Ascending aorta (tissue), 2 donors: ENCODE results near the gene PTPRCAP. TPM values are rescaled to one million over a fixed set of nuclear protein-coding genes. Genes with fewer than 3 reads are reported as not detected.

Experiments used
- DNase-seq, 2 donors: peaks; one replicate each; pipeline ENCODE4 v3.0.0-alpha.2; 2019; ENCODE audit warnings: low spot score in 2 of 2
- H3K27ac ChIP-seq, 2 donors: fragments of 200-600 bp; sonication (generic); one replicate each; pipeline ENCODE4 v1.5.1; 2016 to 2017; ENCODE audit warnings: mild to moderate bottlenecking in 1 of 2
- H3K27me3 ChIP-seq: fragments of 200-600 bp; sonication (generic); one replicate; pipeline ENCODE4 v1.5.1; 2017
- H3K36me3 ChIP-seq, 2 donors: fragments of 200-600 bp; sonication (generic); one replicate each; pipeline ENCODE4 v1.5.1; 2016
- H3K4me1 ChIP-seq, 2 donors: fragments of 200-600 bp; sonication (generic); one replicate each; pipeline ENCODE4 v1.5.1; 2016 to 2017; ENCODE audit warnings: mild to moderate bottlenecking in 1 of 2
- H3K4me3 ChIP-seq, 2 donors: fragments of 200-600 bp; sonication (generic); one replicate each; pipeline ENCODE4 v1.5.1; 2016 to 2017; ENCODE audit warnings: mild to moderate bottlenecking in 1 of 2
- H3K9me3 ChIP-seq, 2 donors: fragments of 200-600 bp; sonication (generic); one replicate each; pipeline ENCODE4 v1.5.1; 2016
- intact Hi-C: fragments of 100-400 bp; cut with DNase I; formaldehyde crosslinking; loops from one replicate; pipeline ENCODE4 v1.15.1; 2023
- total RNA-seq: library from RNA; depleted of rRNA; stranded (reverse); fragments of >200 nt; gene quantifications from one replicate; pipeline ENCODE4 v1.1.0, GENCODE V29; 2016
- TF ChIP-seq, protein P1 (sequence below), 3 experiments: fragments of 200-600 bp in 2 of 3; fragments of 450-650 bp in 1 of 3; sonication (generic) in 2 of 3; IDR thresholded peaks; one replicate each; pipeline ENCODE4 v1.5.1; 2016 to 2019; ENCODE audit warnings: antibody characterized with exemption in 3 of 3, mild to moderate bottlenecking in 1 of 3, moderate library complexity in 1 of 3

PTPRCAP gene
- total RNA-seq, 1 donor from 2014 or later = 26.6 TPM

DNA sequence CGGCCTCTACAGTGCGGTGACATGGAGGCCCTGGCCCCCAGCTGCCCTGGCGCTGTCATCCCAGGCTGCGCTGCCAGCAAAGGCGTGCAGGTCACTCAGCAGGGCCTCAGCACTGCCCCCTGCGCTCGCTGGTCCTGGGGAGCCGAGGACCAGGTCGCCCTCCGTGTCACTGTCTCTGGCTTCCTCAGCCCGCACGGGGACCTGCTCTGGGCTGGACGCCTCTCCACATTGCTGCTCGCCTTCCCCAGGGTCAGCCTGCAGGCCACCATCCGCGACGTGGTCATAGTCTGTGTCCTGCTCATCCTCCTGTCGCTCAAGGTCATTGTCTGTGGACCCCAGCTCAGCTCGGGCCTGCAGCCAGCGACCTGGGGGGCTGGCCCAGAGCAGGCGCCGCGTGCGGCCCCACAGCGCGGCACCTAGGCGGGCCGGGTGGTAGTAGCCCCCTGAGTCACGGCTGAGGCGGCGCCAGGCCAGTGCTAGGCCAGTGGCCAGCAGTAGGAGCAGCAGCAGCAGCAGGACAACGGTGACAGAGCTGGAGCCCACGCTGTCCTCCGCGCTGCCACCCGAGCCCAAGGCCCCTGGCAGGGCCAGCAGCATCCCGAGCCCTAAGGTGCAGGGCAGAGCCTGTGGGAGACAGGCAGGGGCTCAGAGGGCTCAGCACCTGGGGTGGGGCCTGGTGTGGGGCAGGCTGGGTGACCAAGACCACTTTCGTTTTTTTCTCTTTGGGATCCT is 1.6 kb downstream of the PTPRCAP start:
- Histone ChIP-seq H3K36me3 (peaks cover 49 to 65% of the 10 kb centered on the region in 2 donors), H3K27ac (peak overlapping the region; percentile 41 to 63), H3K4me3 (peak overlapping the region in 1 of 2 donors; percentile 35), H3K4me1 (no peaks in the 10 kb centered on the region), H3K27me3 (no peaks in the 10 kb centered on the region), H3K9me3 (no peaks in the 10 kb centered on the region)
- intact Hi-C loops = no loop called here
- TF ChIP-seq, protein P1, sequence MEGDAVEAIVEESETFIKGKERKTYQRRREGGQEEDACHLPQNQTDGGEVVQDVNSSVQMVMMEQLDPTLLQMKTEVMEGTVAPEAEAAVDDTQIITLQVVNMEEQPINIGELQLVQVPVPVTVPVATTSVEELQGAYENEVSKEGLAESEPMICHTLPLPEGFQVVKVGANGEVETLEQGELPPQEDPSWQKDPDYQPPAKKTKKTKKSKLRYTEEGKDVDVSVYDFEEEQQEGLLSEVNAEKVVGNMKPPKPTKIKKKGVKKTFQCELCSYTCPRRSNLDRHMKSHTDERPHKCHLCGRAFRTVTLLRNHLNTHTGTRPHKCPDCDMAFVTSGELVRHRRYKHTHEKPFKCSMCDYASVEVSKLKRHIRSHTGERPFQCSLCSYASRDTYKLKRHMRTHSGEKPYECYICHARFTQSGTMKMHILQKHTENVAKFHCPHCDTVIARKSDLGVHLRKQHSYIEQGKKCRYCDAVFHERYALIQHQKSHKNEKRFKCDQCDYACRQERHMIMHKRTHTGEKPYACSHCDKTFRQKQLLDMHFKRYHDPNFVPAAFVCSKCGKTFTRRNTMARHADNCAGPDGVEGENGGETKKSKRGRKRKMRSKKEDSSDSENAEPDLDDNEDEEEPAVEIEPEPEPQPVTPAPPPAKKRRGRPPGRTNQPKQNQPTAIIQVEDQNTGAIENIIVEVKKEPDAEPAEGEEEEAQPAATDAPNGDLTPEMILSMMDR (IDR thresholded peaks at IDR 0.05) = no peak
- DNase-seq = no peak

DNA sequence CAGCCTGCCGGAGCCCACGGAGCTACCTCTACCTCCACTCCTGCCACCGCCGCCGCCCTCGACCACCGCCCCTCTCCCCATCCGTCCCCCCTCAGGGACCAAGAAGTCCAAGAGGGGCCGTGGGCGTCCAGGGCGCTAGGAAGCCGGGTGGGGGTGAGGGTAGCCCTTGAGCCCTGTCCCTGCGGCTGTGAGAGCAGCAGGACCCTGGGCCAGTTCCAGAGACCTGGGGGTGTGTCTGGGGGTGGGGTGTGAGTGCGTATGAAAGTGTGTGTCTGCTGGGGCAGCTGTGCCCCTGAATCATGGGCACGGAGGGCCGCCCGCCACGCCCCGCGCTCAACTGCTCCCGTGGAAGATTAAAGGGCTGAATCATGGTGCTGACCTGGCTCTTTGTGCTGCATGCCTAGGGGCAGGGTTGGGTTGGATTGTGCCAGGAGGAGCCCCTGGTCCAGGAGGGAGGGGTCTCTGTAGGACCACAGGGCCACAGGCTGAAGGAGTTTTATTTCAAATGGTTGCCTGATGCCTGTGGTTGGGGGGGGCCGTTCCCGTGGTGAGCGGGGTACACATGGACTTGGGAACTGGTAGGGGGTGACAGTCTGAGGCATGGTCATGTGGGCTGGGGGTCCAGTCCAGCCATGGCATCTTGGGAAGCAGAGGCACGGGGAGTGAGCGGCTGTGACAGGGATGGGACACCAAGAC is 2.3 kb downstream of the PTPRCAP start:
- no peaks in the 10 kb centered on the region for H3K4me1 ChIP-seq
- H3K36me3 ChIP-seq = peaks cover 45 to 64% of the 10 kb centered on the region in 2 donors
- H3K27ac ChIP-seq = peak overlapping the region; percentile 41 to 63
- no peak for DNase-seq
- no peak overlapping the region for H3K4me3 ChIP-seq
- no peaks in the 10 kb centered on the region for H3K9me3 ChIP-seq
- no peaks in the 10 kb centered on the region for H3K27me3 ChIP-seq
- TF ChIP-seq, protein P1 (IDR thresholded peaks at IDR 0.05) = no peak
- intact Hi-C loops = no loop called here

DNA sequence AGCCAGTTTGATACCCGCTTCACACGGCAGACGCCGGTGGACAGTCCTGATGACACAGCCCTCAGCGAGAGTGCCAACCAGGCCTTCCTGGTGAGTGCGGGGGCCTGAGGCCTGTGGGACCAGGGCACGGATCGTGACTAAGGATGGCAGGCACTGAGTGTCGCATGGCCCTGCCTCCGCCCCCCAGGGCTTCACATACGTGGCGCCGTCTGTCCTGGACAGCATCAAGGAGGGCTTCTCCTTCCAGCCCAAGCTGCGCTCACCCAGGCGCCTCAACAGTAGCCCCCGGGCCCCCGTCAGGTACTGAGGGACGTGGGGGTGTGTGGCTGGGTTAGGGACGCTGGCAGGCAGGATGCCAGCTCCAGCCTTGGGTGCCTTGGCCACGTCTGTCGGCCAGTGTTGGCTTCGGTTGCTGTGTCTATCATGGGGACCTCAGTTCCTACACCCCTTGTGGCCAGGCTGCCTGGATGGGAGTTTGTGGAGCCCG is 3.0 kb downstream of the PTPRCAP start:
- Histone ChIP-seq H3K4me1 (peaks cover 0 to 4% of the 10 kb centered on the region in 2 donors), H3K9me3 (no peaks in the 10 kb centered on the region), H3K4me3 (no peak overlapping the region), H3K27me3 (no peaks in the 10 kb centered on the region), H3K36me3 (peaks cover 45 to 64% of the 10 kb centered on the region in 2 donors), H3K27ac (no peak overlapping the region)
- DNase-seq = no peak
- TF ChIP-seq, protein P1 (IDR thresholded peaks at IDR 0.05) = no peak
- intact Hi-C loops = no loop called here

DNA sequence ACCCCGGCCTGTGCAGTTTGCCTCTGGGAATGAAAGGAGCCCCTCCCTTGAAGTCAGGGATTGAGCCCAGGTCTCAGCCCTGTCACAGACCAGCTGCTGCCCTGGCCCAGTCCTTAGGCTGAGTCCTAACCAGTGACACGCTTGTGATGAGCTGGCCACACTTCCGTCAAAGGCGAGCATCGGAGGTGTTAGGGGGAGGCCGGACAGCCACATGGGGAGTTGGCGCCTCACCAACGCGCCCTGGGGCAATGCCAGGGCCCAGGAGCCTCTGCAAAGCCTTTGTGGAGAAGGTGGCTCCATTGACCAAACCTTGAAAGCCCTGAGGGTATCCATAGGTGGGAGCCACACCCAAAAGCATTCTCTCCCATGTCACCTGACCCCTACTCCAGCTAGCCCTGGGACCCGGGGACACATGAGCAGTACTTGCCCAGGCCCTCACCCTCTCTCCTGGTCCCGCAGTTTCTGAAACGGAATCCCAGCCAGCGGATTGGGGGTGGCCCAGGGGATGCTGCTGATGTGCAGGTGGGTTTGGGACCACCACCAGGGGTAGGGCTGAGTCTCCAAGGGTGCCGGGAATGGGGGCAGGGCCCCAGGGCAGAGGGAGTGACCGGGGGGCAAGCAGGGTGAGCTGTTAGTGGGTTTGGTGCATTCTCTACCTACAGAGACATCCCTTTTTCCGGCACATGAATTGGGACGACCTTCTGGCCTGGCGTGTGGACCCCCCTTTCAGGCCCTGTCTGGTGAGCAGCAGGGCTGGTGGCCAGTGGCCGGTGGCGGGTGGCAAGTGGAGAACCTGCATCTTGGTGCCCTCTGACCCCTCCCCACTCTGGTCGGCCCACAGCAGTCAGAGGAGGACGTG is 3.7 kb downstream of the PTPRCAP start:
- Histone ChIP-seq H3K27ac (no peak overlapping the region), H3K36me3 (peaks cover 45 to 64% of the 10 kb centered on the region in 2 donors), H3K9me3 (no peaks in the 10 kb centered on the region), H3K27me3 (no peaks in the 10 kb centered on the region), H3K4me1 (peaks cover 6 to 11% of the 10 kb centered on the region in 2 donors), H3K4me3 (no peak overlapping the region)
- no peak for DNase-seq
- TF ChIP-seq, protein P1 (IDR thresholded peaks at IDR 0.05) = no peak
- intact Hi-C loops = no loop called here

DNA sequence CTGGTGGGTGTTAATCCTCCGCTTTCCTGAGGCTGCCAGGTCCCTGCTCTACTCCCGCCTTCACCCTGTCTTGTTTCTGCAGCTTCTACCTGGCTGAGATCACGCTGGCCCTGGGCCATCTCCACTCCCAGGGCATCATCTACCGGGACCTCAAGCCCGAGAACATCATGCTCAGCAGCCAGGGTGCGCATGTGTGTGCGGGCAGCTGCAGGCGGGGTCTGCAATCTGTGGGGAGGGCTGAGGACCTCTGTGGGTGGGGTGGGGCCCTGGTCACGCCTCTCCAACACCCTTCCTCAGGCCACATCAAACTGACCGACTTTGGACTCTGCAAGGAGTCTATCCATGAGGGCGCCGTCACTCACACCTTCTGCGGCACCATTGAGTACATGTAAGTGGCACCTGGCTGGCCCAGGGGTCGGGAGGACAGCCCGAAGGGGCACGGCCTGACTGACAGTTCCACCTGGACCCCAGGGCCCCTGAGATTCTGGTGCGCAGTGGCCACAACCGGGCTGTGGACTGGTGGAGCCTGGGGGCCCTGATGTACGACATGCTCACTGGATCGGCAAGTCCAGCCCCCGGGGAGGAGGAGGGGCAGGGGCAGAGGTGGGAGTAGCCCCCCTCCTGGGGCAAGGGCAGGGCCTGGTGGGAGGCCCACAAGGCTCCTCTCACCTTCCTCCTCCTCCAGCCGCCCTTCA is 4.7 kb downstream of the PTPRCAP start:
- intact Hi-C loops = no loop called here
- no peak for DNase-seq
- TF ChIP-seq, protein P1 (IDR thresholded peaks at IDR 0.05) = no peak
- H3K36me3 ChIP-seq = peaks cover 45 to 61% of the 10 kb centered on the region in 2 donors
- H3K27ac ChIP-seq = no peak overlapping the region
- H3K4me3 ChIP-seq = no peak overlapping the region
- H3K27me3 ChIP-seq = no peaks in the 10 kb centered on the region
- H3K4me1 ChIP-seq = peaks cover 6 to 12% of the 10 kb centered on the region in 2 donors
- no peaks in the 10 kb centered on the region for H3K9me3 ChIP-seq
